NCI-H2081 (cell line): Measurements from ENCODE around the gene LSM14A.
A peak's percentile ranks its signal among the peaks of the same experiment; 100 is the strongest.
"Not testable (repeated sequence)": the region's sequence is repeated elsewhere in the genome, so short reads cannot be mapped to it uniquely, and the experiment has no call there.

Experiments
- DNase-seq, 2 experiments: peaks; one replicate each; lab custom pipeline; 2025; lab: John Stamatoyannopoulos, UW

LSM14A gene

DNA sequence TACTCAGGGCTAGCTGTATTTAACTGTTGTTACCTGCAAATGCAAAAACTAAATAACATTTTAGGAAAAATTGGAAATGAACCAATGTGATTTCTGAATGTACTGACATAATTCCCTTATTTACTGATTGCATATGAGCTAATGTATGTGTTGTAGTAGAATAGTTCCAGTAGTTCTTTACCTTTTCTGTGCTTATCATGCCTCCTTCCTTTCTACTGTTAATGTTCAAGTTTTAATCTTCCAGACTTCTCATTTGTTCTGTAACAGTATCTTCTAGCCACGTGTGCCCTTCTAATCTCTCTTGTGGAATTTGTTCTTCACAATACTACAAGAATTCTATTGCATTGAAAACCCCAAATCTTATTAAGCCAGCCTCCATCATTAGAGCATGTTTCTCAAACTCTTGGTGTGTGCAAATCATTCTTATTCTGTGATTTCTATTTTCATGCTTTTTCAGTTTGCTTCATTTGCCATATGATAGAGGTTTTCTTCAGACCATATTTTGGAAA lies 17.7 kb downstream of the LSM14A start:
- DNase-seq, result no peak

DNA sequence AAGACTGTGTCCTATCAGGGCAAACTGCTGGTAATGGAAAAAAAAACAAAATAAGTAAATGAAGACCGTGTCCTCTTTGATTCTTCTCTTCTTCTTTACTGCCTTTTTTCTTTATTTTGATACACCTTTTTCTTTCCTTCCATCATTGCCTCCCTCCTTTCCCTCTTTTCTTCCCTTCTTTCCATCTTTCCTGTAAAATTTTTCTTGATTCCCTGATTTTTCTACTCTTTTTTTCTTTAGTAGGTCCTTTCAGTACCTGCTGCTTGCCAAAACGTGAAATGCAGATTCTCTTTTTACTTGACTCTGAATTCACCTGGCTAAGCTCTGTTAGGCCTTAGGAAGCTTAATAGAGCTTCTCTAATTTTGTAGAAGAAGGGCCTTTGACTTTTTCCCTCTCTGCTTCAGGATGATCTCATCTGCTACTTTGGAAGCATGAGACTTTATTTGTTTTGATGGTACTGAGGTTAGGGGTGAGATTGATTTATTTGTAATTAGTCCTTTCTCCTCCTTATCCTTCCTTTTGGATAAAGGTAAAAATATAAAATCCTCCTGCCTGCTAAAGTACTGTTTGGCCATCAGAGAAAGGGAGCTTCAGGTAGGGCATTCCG lies 19.2 kb downstream of the LSM14A start:
- no peak for DNase-seq

DNA sequence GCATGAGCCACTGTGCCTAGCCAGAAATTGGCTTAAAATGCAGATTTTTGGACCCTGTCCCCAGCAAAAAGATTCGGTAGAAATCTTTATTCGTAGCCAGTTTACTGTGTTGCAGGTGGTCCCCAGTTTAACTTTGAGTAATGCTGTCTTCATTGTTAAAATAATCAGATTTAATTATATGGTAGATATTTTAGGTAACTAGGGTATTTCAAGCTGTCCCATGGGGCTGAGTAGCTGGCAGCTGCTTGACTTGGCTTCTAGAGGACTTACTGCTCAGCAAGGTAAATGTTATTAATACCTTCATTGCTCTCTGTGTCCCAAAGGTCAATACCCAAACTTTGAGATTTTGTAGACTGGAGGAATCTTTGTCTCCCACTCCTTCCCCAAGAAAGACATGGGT lies 21.1 kb downstream of the LSM14A start:
- DNase-seq, result peak in 1 of 2 experiments; percentile 36

DNA sequence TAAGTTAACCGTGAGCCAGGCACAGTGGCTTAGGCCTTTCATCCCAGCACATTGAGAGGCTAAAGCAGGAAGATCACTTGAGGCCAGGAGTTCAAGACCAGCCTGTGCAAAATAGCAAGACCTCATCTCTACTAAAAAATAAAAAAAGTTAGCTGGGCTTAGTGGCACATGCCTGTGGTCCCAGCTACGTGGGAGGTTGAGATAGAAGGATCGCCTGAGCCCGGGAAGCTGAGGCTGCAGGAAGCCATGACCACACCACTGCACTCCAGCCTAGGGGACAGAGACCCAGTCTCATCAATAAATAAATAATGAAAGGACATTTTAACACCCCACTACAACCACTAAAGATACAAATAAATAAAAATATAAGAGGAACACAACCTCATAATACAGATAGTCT lies 21.6 kb downstream of the LSM14A start:
- DNase-seq, result no peak

DNA sequence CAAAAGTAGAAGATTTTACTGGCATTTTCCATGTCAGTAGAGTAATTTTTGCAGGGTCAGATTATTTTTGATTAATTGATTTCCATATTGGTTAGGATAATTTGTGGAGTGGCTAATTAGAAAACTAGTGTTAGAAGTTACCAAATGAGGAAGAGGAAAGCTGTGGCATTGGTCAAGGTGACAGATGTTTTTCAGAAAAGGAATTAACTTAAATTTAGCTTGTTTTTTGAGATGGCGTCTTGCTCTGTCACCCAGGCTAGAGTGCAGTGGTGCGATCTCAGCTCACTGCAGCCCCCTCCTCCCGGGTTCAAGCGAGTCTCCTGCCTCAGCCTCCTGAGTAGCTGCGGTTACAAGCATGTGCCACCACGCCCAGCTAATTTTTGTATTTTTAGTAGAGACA lies 28.8 kb downstream of the LSM14A start:
- no peak for DNase-seq

DNA sequence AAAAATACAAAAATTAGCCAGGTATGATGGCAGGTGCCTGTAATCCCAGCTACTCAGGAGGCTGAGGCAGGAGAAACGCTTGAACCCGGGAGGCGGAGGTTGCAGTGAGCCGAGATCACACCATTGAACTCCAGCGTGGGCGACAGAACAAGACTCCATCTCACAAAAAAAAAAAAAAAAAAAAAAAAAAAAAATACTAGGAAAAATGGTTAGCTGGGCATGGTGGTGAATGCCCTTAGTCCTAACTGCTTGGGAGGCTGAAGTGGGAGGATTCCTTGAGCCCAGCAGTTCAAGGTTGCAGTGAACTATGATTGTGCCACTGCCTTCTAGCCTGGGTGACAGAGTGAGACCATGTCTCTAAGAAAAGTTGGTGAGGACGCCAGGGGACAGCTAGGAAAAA lies 33.0 kb downstream of the LSM14A start:
- not testable (repeated sequence) for DNase-seq

DNA sequence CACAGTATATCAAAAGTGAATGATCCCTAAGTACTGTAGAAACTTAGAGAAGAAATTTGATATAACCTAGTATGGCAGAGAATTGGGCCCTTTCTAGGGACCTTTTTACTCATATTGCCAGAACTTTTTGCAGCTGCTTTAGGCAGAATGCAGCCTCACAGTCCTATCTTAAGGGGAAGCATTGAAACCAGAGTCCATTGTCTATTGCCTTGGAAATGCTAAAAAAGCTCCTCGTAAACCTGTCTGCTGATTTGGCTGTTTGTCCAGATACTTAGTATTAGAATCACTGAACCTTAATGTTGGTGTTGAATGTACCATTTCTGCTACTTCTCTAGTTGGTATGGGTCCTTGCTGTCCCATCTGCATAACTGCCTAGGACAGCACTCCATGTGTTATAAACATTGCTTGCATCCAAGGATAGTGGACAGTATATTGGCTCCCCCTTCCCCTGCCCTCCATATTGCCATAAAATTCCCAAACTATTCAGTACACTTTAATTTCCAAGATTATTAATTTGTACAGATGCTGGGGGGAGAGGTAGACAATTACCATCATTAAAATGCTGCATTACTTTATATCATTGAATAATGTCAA lies 36.1 kb downstream of the LSM14A start:
- DNase-seq, result no peak

DNA sequence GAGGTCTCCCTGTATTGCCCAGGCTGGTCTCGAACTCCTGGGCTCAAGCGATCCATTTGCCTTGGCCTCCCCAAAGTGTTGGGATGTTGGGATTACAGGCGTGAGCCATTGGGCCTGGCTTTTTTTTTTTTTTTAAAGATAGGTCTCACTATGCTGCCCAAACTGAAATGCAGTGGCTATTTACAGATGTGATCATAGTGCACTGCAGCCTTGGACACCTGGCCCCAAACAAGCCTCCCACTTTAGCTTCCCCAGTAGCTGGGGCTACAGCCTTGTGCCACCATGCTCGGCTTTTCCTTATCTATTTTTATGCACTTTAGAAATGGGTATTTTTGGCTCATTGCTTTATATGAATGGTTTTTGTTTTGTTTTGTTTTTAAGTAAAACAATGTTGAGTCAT lies 37.4 kb downstream of the LSM14A start:
- DNase-seq, result no peak

DNA sequence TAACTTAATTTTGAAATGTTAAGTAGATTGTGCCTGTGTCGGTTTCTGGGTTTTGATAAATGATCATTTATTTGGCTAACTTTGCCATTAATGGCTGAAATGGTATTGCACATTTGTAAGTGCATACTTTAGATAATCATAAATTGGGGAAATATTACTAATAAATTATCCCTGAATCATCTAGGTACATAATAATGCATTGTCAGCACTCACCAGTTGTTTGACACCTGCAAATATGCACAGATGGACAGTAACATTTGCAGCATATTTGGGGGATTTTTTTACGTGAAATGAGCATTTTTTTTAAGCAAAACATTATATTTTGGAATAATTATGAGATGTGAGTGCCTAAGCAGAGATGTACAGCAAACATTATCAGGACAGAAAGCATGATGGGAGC lies 41.0 kb downstream of the LSM14A start:
- DNase-seq, result no peak

DNA sequence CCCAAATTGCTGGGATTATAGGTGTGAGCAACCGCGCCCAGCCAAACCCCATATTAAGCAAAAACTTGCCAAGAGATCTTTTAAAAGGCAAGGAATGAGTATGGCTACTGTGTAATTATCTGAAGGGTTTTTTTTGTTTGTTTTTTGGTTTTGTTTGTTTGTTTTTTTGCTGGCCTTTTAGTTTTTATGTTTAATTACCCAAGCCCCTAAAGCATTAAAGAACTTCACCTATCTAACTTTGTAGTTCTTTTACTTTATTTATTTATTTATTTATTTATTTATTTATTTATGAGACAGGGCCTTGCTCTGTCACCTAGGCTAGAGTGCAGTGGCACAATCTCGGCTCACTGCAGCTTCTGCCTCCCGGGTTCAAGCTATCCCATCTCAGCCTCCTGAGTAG lies 41.7 kb downstream of the LSM14A start:
- DNase-seq, result no peak

DNA sequence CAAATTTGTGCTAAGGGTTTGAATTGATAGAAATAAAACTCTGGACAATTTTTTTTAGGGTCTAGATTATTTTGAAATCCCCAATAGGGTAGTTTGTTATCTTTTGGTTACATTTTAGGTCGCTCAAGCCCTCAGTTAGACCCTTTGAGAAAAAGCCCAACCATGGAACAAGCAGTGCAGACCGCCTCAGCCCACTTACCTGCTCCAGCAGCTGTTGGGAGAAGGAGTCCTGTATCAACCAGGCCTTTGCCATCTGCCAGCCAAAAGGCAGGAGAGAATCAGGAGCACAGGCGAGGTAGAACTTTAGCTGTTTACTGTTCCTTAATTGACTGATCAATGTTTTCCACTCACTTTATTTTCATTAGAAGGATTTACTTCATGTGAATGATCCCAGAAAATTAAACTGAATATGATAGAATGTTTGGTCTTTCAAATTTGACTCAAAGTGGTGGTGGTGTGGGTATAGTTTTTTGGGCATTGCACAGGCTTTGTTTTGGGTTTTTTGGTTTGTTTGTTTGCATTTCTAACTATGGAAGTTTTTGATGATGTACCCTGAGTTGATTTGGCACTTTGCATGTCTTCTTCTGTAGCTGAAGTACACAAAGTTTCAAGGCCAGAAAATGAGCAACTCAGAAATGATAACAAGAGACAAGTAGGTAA lies 42.8 kb downstream of the LSM14A start:
- DNase-seq, result peak in 1 of 2 experiments; percentile 2

DNA sequence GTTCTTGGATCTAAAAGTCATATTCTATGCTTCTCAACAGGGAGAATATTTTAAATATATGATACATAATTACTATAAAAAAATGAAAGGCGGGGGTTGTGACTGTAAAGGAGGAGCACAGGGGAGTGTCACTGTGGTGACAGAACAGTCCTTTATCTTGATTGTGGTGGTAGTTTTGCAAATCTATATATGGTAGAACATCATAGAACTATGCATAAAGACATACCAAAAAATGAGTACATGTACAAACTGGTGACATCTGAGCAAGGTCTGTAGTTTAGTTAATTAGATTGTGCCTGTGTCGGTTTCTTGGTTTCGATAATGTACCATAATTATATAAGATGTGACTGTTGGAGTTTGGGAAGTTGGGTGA lies 43.3 kb downstream of the LSM14A start:
- no peak for DNase-seq

DNA sequence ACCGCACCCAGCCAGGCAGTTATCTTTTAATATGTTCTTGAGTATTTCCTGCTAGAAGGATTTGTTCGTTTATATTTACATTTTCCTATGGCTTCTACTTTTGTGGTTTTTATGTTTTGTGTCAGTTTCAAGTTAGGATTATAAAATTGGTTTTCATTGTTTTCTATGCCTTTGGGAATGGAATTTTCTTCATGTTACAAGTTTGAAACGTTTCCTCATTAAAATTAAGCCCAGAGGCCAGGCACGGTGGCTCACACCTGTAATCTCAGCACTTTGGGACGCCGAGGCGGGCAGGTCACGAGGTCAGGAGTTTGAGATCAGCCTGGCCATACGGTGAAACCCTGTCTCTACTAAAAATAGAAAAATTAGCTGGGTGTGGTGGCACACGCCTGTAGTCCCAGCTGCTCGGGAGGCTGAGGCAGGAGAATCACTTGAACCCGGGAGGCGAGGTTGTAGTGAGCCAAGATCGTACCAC lies 44.5 kb downstream of the LSM14A start:
- not testable (repeated sequence) for DNase-seq

DNA sequence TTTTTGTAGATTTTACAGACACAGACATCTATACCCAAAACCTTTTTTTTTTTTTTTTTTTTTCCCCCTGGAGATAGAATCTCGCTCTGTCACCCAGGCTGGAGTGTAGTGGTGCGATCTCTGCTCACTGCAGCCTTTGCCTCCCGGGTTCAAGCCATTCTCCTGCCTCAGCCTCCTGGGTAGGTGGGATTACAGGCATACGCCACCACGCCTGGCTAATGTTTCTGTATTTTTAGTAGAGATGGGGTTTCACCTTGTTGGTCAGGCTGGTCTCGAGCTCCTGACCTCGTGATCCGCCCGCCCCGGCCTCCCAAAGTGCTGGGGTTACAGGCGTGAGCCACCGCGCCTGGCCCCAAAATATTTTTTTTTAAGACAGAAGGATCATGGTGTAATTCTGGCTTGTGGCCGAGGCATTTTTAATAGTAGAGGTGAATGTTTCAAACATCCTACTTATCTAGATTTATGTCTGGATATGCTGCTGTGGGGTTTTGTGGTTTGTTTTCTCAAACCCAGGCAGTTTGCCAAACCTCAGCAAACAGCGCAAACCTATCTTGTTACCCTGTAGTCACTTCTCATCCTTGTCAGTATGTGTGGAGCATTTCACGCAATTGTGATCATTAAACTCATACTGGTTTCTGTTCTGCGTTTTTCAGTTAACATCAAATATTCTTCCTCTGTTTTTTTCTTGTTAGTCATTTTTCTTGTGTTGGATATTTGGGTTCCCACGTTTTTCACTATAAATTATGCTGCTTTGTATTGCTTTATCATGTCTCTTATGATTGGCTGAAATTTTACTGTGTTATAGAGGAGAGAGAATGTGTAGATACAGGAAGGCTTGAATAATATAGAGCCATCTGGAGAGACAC lies 45.9 kb downstream of the LSM14A start:
- peak; percentile 90 to 96 for DNase-seq

DNA sequence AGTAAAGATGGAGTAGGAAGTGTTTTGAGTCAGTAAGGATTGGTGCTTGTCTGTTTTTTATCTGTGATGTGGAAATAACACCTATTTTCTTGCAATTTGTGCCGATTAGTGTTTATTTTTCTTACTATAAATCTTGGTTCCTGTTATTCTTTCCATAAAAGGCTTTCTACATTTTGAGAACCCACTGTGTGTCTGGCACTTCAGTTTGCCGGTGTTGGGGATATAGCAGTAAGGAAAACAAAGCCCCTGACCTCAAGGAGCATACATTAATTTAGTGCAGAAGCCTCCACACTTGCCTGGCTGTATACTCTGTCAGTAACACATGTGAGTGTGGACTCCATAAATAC lies 46.5 kb downstream of the LSM14A start:
- peak in 1 of 2 experiments; percentile 1 for DNase-seq

DNA sequence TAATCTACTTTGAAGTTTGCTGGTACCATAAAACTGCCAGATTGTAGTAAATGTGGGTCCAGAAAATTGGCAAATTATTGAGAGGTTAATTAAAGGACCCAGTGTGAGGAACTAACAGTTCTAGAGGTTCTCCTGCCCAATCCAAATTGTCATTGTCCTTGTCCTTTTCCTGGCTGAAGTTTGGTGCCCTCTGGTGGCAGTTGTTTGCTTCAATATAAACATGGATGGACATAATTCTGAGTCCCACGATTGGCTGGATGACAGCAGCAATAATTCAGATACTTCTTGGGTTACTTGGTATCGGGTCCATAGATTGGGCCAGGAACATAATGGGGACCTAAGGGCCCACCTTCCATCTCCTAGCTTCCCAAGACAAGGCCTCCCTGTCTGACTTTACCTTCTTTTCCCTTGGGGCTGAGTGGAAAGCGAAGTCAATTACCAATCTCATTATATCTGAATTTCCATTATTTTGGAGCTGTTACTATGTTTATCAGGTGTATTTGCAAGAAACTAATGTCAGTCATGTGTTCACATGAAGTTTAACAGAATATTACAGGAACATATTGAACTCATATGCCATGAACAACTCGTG lies 48.3 kb downstream of the LSM14A start:
- peak; percentile 60 to 65 for DNase-seq

DNA sequence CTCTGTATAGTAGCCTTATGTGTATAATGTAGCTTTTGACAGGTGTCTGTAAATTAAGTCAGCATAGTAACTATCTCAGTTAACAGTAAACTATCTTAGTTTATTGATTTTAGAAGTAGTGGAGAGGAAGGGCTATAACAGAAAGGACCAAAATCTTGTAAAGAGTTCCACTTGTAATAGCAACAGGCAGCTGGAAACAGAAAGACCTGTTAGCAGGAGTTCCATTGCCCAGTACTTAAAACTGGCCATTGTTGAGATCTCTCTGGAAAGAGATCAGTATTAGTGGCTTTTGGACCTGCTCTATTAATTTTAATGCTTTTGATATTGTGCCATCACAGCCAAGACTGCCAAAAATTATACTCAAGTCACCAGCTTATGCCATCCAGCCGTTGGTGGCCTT lies 50.1 kb downstream of the LSM14A start:
- no peak for DNase-seq

DNA sequence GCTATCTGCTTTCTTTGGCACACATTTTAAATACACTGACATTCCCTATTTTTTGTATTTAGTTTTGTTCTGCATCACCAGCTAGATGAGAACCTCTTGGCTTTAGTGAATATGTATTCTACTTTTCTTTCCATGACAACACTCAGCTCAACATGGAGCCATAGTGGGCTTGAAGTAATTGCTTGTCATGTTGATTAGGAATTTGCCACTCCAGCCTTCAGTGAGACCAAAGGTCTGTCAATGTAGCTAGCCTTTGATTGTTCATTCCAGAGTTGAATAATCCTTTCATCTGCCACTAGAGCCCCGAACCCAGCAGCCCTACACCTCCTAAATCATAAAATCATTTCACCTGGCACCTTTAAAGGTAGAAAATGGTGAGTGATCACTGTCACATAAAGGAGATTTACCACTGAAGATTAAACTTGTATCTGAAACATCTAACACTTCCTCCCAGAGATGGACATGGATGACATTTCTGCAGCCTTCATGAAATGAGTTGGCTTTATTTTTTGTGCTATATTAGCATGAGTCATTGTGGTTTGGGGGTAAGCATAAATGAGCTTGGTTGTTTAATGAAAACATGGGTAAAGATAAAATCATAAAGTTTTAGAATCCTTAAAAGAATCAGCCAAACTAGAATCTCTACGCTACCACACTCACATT lies 52.8 kb downstream of the LSM14A start:
- no peak for DNase-seq

DNA sequence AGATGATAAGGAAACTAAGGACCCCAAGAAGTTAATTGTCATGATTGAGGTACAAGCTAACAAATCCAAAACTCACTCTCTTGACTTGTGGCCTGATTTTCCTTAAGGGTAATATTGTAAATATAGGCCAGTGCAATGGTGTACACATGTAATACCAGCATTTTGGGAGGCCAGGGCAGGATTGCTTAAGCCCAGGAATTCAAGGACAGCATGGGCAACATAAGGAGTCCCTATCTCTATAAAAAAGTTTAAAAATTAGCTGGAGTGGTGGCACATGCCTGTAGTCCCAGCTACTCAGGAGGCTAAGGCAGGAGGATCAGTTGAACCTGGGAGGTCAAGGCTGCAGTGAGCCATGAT lies 53.3 kb downstream of the LSM14A start:
- DNase-seq, result no peak

DNA sequence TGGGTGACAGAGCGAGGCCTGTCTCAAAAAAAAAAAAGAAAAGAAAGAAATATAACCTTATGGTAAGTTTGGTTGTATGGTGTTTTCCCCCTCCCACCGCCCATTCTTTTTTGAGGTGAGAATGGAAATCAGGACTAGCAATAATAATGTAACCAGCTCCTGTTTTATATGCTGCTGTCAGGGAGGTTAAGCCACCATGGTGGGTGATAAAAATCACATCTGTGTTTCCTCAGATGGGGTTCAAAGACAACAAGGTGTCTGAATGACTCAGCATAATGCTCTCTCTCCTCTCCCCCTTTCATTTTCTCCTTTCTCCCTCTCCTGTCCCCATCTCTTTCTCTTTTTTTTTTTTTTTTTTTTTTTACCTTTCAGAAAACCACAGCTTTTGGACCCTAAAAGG lies 53.7 kb downstream of the LSM14A start:
- DNase-seq, result no peak

DNA sequence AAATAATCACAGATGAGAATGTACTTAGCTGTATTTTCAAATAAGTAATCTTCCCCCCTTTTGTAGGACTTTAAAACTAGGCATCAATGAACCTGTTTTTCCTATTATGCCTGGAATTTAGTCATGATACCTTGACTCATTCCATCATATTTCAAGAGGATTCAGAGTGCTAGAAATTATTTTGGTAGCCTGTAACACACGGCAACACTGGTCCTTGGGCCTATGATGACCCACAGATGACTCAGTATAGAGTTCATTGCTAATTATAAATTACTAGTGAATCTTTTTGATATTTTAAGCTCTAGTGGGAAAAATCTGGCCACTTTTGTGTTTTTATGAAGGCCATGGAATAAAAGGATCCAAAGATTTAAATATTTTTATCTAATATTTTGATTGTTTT lies 56.0 kb downstream of the LSM14A start:
- no peak for DNase-seq

DNA sequence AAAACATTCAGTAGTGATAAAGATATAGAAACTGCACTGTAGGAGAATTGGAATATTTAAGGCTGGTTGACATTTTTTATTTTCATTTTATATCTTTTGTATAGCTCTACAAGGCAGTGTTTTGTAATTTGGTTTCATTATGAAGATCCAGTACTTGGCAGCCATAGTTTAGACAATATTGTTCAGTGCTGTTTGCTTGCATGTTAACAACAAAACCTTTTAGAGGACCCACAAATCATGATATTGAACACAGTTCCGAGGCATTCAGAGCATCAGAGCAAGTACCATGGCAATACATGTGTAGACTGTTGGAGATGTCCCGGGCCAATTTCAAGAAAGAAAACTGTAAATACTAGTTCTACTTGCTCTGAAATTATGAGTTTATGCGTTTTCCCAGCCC lies 56.5 kb downstream of the LSM14A start:
- no peak for DNase-seq
